SK-N-SH (cell line): ENCODE results near the gene PBOV1. TPM values are rescaled to one million over a fixed set of nuclear protein-coding genes. Genes with fewer than 3 reads are reported as not detected.

Experiments
- CTCF ChIA-PET: fragments of 300-600, 350-600 bp; formaldehyde crosslinking; extraction: SDS; loops from one replicate; lab custom pipeline; 2021; lab: Yijun Ruan, JAX
- POLR2A ChIA-PET: fragments of 350-600 bp; sonication (Branson Sonifier 250); formaldehyde crosslinking; extraction: SDS; loops from one replicate; lab custom pipeline; 2020; ENCODE audit warnings: antibody characterized with exemption, inconsistent platforms; lab: Yijun Ruan, JAX
- DNase-seq: peaks from one replicate; pipeline ENCODE4 v3.0.0; 2012
- H2AFZ ChIP-seq: fragments of 200-600 bp; sonication (generic); 2 replicates; pipeline ENCODE4 v1.8.1; 2016; ENCODE audit warnings: antibody characterized with exemption, mild to moderate bottlenecking, low read depth
- H3F3A ChIP-seq: fragments of 200-600 bp; sonication (generic); replicated peaks from 2 replicates; pipeline ENCODE3; 2016; ENCODE audit warnings: antibody characterized with exemption, mild to moderate bottlenecking; ENCODE audit not compliant: insufficient read depth
- H3K27ac ChIP-seq, 2 experiments: fragments of 200-500 bp in 1 of 2; fragments of 200-600 bp in 1 of 2; sonication (Bioruptor generic) in 1 of 2; sonication (generic), shearing (Covaris generic) in 1 of 2; 2 replicates each; pipeline versions ENCODE4 v1.5.1 to v1.6.1; 2014 to 2016; ENCODE audit warnings: low read depth in 2 of 2, inconsistent platforms in 1 of 2, low read length in 1 of 2, mild to moderate bottlenecking in 1 of 2, mixed read lengths in 1 of 2
- H3K27me3 ChIP-seq: fragments of 200-600 bp; sonication (generic), shearing (Covaris generic); 2 replicates; pipeline ENCODE4 v1.6.1; 2016; ENCODE audit warnings: mixed run types; ENCODE audit not compliant: insufficient read depth
- H3K36me3 ChIP-seq, 2 experiments: fragments of 200-500 bp in 1 of 2; fragments of 200-600 bp in 1 of 2; sonication (Bioruptor generic) in 1 of 2; sonication (generic) in 1 of 2; replicated peaks in 1 of 2; 2 replicates each; pipeline versions ENCODE3 to v1.5.1; 2014 to 2016; ENCODE audit warnings: low read length in 1 of 2, mild to moderate bottlenecking in 1 of 2; ENCODE audit not compliant: insufficient read depth in 2 of 2, control insufficient read depth in 1 of 2
- H3K4me1 ChIP-seq, 2 experiments: fragments of 200-500 bp in 1 of 2; fragments of 200-600 bp in 1 of 2; sonication (Bioruptor generic) in 1 of 2; sonication (generic), shearing (Covaris generic) in 1 of 2; 2 replicates each; pipeline versions ENCODE4 v1.5.1 to v1.6.1; 2014 to 2016; ENCODE audit warnings: low read depth in 1 of 2, low read length in 1 of 2, mixed run types in 1 of 2; ENCODE audit not compliant: insufficient read depth in 2 of 2, control insufficient read depth in 1 of 2
- H3K4me2 ChIP-seq: fragments of 200-600 bp; sonication (generic), shearing (Covaris generic); 2 replicates; pipeline ENCODE4 v1.6.1; 2017; ENCODE audit warnings: mixed run types
- H3K4me3 ChIP-seq, 2 experiments: fragments of 200-500 bp in 1 of 2; fragments of 200-600 bp in 1 of 2; sonication (Bioruptor generic) in 1 of 2; sonication (generic), shearing (Covaris generic) in 1 of 2; 2 replicates each; pipeline versions ENCODE4 v1.5.1 to v1.8.1; 2014 to 2016; ENCODE audit warnings: low read depth in 2 of 2, inconsistent platforms in 1 of 2, low read length in 1 of 2, mild to moderate bottlenecking in 1 of 2, mixed read lengths in 1 of 2, moderate library complexity in 1 of 2
- H3K79me2 ChIP-seq: fragments of 200-600 bp; sonication (generic); 2 replicates; pipeline ENCODE4 v1.8.1; 2017; ENCODE audit warnings: mild to moderate bottlenecking; ENCODE audit not compliant: insufficient read depth
- H3K9ac ChIP-seq: fragments of 200-600 bp; sonication (generic); 2 replicates; pipeline ENCODE4 v1.6.1; 2017; ENCODE audit warnings: mixed run types
- H3K9me2 ChIP-seq: fragments of 200-600 bp; sonication (generic); 2 replicates; pipeline ENCODE4 v1.6.1; 2017; ENCODE audit warnings: mixed run types
- H3K9me3 ChIP-seq: fragments of 200-600 bp; sonication (generic); 2 replicates; pipeline ENCODE4 v1.6.1; 2017; ENCODE audit warnings: mixed run types, mild to moderate bottlenecking, moderate library complexity
- H4K20me1 ChIP-seq: fragments of 200-600 bp; sonication (generic); 2 replicates; pipeline ENCODE4 v1.6.1; 2017; ENCODE audit warnings: mild to moderate bottlenecking, mixed run types; ENCODE audit not compliant: insufficient read depth
- CHD2 ChIP-seq: fragments of 150-350 bp; IDR thresholded peaks from 2 replicates; pipeline ENCODE4 v1.6.1; 2018; ENCODE audit warnings: low read length; ENCODE audit not compliant: partially characterized antibody
- ELF1 ChIP-seq: IDR thresholded peaks from 2 replicates; pipeline ENCODE4 v1.4.0; 2012
- FOSL2 ChIP-seq: IDR thresholded peaks from 2 replicates; pipeline ENCODE4 v1.4.0; 2012; ENCODE audit warnings: low read depth, mild to moderate bottlenecking, moderate library complexity, borderline replicate concordance
- FOXM1 ChIP-seq: IDR thresholded peaks from 2 replicates; pipeline ENCODE4 v1.4.0; 2012; ENCODE audit warnings: low read depth, mild to moderate bottlenecking
- GATA2 ChIP-seq: sonication (generic); formaldehyde crosslinking; IDR thresholded peaks from 2 replicates; pipeline ENCODE4 v1.5.0; 2020; ENCODE audit warnings: mild to moderate bottlenecking, missing genetic modification reagents
- MAX ChIP-seq: IDR thresholded peaks from 2 replicates; pipeline ENCODE4 v1.4.0; 2012; ENCODE audit warnings: low read depth
- NFIC ChIP-seq: IDR thresholded peaks from 2 replicates; pipeline ENCODE4 v1.4.0; 2012; ENCODE audit warnings: borderline replicate concordance
- NRF1 ChIP-seq: IDR thresholded peaks from 2 replicates; pipeline ENCODE4 v1.6.1; 2012; ENCODE audit warnings: low read depth, mild to moderate bottlenecking, low read length
- PBX3 ChIP-seq: IDR thresholded peaks from 2 replicates; pipeline ENCODE4; 2012
- POLR2AphosphoS5 ChIP-seq: IDR thresholded peaks from 2 replicates; pipeline ENCODE4 v1.6.1; 2012; ENCODE audit warnings: low read depth, low read length
- RAD21 ChIP-seq: IDR thresholded peaks from 2 replicates; pipeline ENCODE4 v1.6.1; 2012; ENCODE audit warnings: mild to moderate bottlenecking, low read length
- RCOR1 ChIP-seq: fragments of 150-350 bp; IDR thresholded peaks from 2 replicates; pipeline ENCODE4 v1.6.1; 2017; ENCODE audit warnings: antibody characterized with exemption, low read length
- RFX5 ChIP-seq: IDR thresholded peaks from 2 replicates; pipeline ENCODE4 v1.6.1; 2012; ENCODE audit warnings: mild to moderate bottlenecking, improper control_type of control experiment, low read length
- SIN3A ChIP-seq: IDR thresholded peaks from 2 replicates; pipeline ENCODE4 v1.6.1; 2012; ENCODE audit warnings: low read depth, mild to moderate bottlenecking, low read length, moderate library complexity, borderline replicate concordance
- SMC3 ChIP-seq: IDR thresholded peaks from 2 replicates; pipeline ENCODE4 v1.6.1; 2012; ENCODE audit warnings: low read depth, low read length, improper control_type of control experiment
- TAF1 ChIP-seq: IDR thresholded peaks from 2 replicates; pipeline ENCODE4 v1.6.1; 2012; ENCODE audit warnings: low read depth, mild to moderate bottlenecking, low read length, moderate library complexity, borderline replicate concordance
- TCF12 ChIP-seq: IDR thresholded peaks from 2 replicates; pipeline ENCODE4 v1.4.0; 2012
- YY1 ChIP-seq: IDR thresholded peaks from 2 replicates; pipeline ENCODE4 v1.4.0; 2012; ENCODE audit warnings: low read depth, mild to moderate bottlenecking
- ZBTB33 ChIP-seq: IDR thresholded peaks from 2 replicates; pipeline ENCODE4 v1.4.0; 2012; ENCODE audit warnings: low read depth, borderline replicate concordance
- WGBS: methylation state at CpG from one replicate; pipeline ENCODE4 v1.1.6; 2017; ENCODE audit warnings: low lambda C conversion rate; 5-methylcytosine and 5-hydroxymethylcytosine counted together
- polyA plus RNA-seq, 3 experiments: library from polyadenylated mRNA; depleted of rRNA; stranded (reverse); fragments of >200 nt; gene quantifications; 2 replicates each; pipeline ENCODE4 v1.2.3, GENCODE V29; 2012
- TF ChIP-seq, protein P1 (sequence below): IDR thresholded peaks from 2 replicates; pipeline ENCODE4 v1.4.0; 2012; ENCODE audit warnings: low read depth, borderline replicate concordance

PBOV1 gene
- polyA plus RNA-seq, 1 of the 3 experiments (the other 2 are of a cell fraction), result not detected

DNA sequence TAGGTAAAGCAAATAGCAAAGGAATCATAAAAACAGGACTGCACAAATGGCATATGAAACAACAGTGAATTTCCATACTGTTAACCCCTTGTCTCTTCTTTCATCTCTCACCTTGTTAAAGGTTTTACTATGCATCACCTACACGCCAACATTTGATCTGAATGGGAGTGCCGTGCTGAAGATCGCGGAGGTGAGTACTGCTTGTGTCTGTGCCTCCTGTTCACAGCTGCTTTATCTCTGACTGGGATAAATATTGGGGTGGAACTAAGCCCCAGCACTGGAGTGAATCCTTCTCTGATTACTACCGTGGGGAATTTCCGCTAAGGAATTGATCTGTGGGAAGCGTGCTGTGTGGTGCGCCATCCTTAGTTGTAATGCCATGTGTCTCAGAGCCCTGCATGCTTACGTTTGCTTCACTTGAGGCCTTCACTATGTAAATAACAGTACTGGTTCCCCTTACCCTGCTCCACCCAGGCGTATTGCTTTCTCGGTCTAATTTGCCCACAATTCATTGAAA lies 11.4 kb upstream of the PBOV1 start:
- CTCF ChIA-PET, result no interaction called here
- 62% methylated on average over 7 of the region's 11 CpGs for WGBS
- H3K9me2 ChIP-seq, result no peaks in the 10 kb centered on the region

GRCh38 chr6:138229072-138229471 lies 10.8 kb upstream of the PBOV1 start:
- 15% methylated on average over 4 of the region's 4 CpGs for WGBS
- ChIA-PET CTCF (no interaction called here), POLR2A (no interaction called here)
- H3F3A ChIP-seq, result no peaks in the 10 kb centered on the region
- H3K36me3 ChIP-seq, result no peaks in the 10 kb centered on the region
- H3K9me3 ChIP-seq, result no peaks in the 10 kb centered on the region
- H3K4me1 ChIP-seq, result no peaks in the 10 kb centered on the region
- H2AFZ ChIP-seq, result no peak overlapping the region
- no peak overlapping the region for H3K4me3 ChIP-seq
- no peak for DNase-seq
- H3K27me3 ChIP-seq, result no peaks in the 10 kb centered on the region
- H3K4me2 ChIP-seq, result no peak overlapping the region
- H3K9ac ChIP-seq, result no peak overlapping the region
- H3K27ac ChIP-seq, result no peak overlapping the region
- no peak for TF ChIP-seq FOSL2
- no peak for TF ChIP-seq RFX5
- TF ChIP-seq, protein P1, sequence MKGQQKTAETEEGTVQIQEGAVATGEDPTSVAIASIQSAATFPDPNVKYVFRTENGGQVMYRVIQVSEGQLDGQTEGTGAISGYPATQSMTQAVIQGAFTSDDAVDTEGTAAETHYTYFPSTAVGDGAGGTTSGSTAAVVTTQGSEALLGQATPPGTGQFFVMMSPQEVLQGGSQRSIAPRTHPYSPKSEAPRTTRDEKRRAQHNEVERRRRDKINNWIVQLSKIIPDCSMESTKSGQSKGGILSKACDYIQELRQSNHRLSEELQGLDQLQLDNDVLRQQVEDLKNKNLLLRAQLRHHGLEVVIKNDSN, result no peak
- no peak for TF ChIP-seq POLR2AphosphoS5
- TF ChIP-seq YY1, result no peak
- TF ChIP-seq RCOR1, result no peak
- no peak for TF ChIP-seq TCF12
- no peak for TF ChIP-seq SIN3A
- no peak for TF ChIP-seq ELF1
- no peak for TF ChIP-seq TAF1
- TF ChIP-seq ZBTB33, result no peak
- TF ChIP-seq NRF1, result no peak
- TF ChIP-seq NFIC, result no peak
- no peak for TF ChIP-seq GATA2 (CRISPR knock-in tag)
- no peaks in the 10 kb centered on the region for H4K20me1 ChIP-seq
- no peaks in the 10 kb centered on the region for H3K79me2 ChIP-seq
- no peaks in the 10 kb centered on the region for H3K9me2 ChIP-seq

More for the DNA sequence above, 11.4 kb upstream of the PBOV1 start:
- Histone ChIP-seq H3K36me3 (no peaks in the 10 kb centered on the region), H3K4me2 (no peak overlapping the region), H3K9ac (no peak overlapping the region), H3K9me3 (no peaks in the 10 kb centered on the region), H3K4me1 (no peaks in the 10 kb centered on the region), H3F3A (no peaks in the 10 kb centered on the region), H3K4me3 (no peak overlapping the region), H4K20me1 (no peaks in the 10 kb centered on the region), H3K79me2 (no peaks in the 10 kb centered on the region), H2AFZ (no peak overlapping the region), H3K27ac (no peak overlapping the region), H3K27me3 (no peaks in the 10 kb centered on the region)
- POLR2A ChIA-PET, result no interaction called here
- TF ChIP-seq RAD21, result no peak
- no peak for TF ChIP-seq MAX
- no peak for TF ChIP-seq FOXM1
- no peak for TF ChIP-seq PBX3
- no peak for TF ChIP-seq SMC3
- TF ChIP-seq TCF12, result no peak
- no peak for TF ChIP-seq CHD2
- no peak for DNase-seq
